SK-N-MC (cell line): ENCODE results near the gene NDUFAF8.

ENCODE experiments used
- DNase-seq: peaks from one replicate; pipeline ENCODE4 v3.0.0-alpha.2; 2011; ENCODE audit warnings: low read depth, low spot score
- H3K27ac ChIP-seq: fragments of 200-600 bp; sonication (generic); 2 replicates; pipeline ENCODE4 v1.5.1; 2016; ENCODE audit warnings: mixed run types
- H3K36me3 ChIP-seq: fragments of 200-600 bp; sonication (generic); 2 replicates; pipeline ENCODE4 v1.6.1; 2017; ENCODE audit warnings: antibody characterized with exemption, low read length, mixed read lengths; ENCODE audit not compliant: insufficient read depth
- H3K4me3 ChIP-seq: fragments of 200-600 bp; sonication (generic); 2 replicates; pipeline ENCODE4 v1.5.1; 2016
- H3K9ac ChIP-seq: fragments of 200-600 bp; sonication (generic); 2 replicates; pipeline ENCODE4 v1.8.0; 2017; ENCODE audit warnings: mixed run types, mixed read lengths; ENCODE audit not compliant: insufficient read length
- H3K9me3 ChIP-seq: fragments of 200-600 bp; sonication (generic); 2 replicates; pipeline ENCODE4 v1.6.1; 2017; ENCODE audit warnings: low read depth, mild to moderate bottlenecking, antibody characterized with exemption, low read length, moderate library complexity, mixed read lengths
- EZH2 ChIP-seq: fragments of 200-600 bp; sonication (generic); IDR thresholded peaks from one replicate; pipeline ENCODE4 v1.6.1; 2017; ENCODE audit warnings: antibody characterized with exemption
- FOXP2 ChIP-seq: optimal IDR thresholded peaks from 2 replicates; pipeline ENCODE3; 2011; ENCODE audit warnings: mild to moderate bottlenecking, moderate library complexity; ENCODE audit not compliant: insufficient read depth; ENCODE audit errors: extremely low read length, control extremely low read depth
- POLR2AphosphoS5 ChIP-seq: IDR thresholded peaks from 2 replicates; pipeline ENCODE4 v1.6.1; 2012; ENCODE audit warnings: mild to moderate bottlenecking, low read depth, low read length, borderline replicate concordance

The NDUFAF8 gene

GRCh38 chr17:81239714-81240555 is 817 bp downstream of the NDUFAF8 start:
- Histone ChIP-seq H3K9me3 (no peaks in the 10 kb centered on the region), H3K36me3 (peaks cover 4% of the 10 kb centered on the region), H3K4me3 (peak overlapping the region; percentile 96), H3K9ac (peak overlapping the region; percentile 88), H3K27ac (peak overlapping the region; percentile 33; the same call in 1 of the 2 replicates)
- DNase-seq = no peak
- TF ChIP-seq POLR2AphosphoS5 (no peak; the same call in 1 of the 2 replicates), FOXP2 (no peak), EZH2 (no peak)

GRCh38 chr17:81240761-81241160 is 1.6 kb downstream of the NDUFAF8 start:
- H3K9ac ChIP-seq = no peak overlapping the region
- peaks cover 4% of the 10 kb centered on the region for H3K36me3 ChIP-seq
- no peak overlapping the region for H3K27ac ChIP-seq
- DNase-seq = no peak
- H3K4me3 ChIP-seq = peak overlapping the region; percentile 96
- no peaks in the 10 kb centered on the region for H3K9me3 ChIP-seq
- TF ChIP-seq FOXP2 (no peak), POLR2AphosphoS5 (no peak), EZH2 (no peak)

- Histone ChIP-seq H3K27ac (no peak overlapping the region), H3K4me3 (no peak overlapping the region), H3K9me3 (no peaks in the 10 kb centered on the region), H3K9ac (no peak overlapping the region), H3K36me3 (peaks cover 4% of the 10 kb centered on the region)
- TF ChIP-seq EZH2 (no peak), POLR2AphosphoS5 (no peak), FOXP2 (no peak)
- no peak for DNase-seq
Measured at GRCh38 chr17:81241203-81241602, 2.1 kb downstream of the NDUFAF8 start.

GRCh38 chr17:81241648-81242420 is 2.7 kb downstream of the NDUFAF8 start:
- no peak overlapping the region for H3K27ac ChIP-seq
- H3K9ac ChIP-seq = no peak overlapping the region
- TF ChIP-seq POLR2AphosphoS5 (no peak; the same call in 1 of the 2 replicates), EZH2 (no peak), FOXP2 (no peak)
- H3K4me3 ChIP-seq = no peak overlapping the region
- H3K36me3 ChIP-seq = peaks cover 4% of the 10 kb centered on the region
- no peaks in the 10 kb centered on the region for H3K9me3 ChIP-seq
- DNase-seq = no peak

GRCh38 chr17:81242421-81243332 is 3.6 kb downstream of the NDUFAF8 start:
- H3K27ac ChIP-seq = no peak overlapping the region
- TF ChIP-seq POLR2AphosphoS5 (no peak), EZH2 (no peak), FOXP2 (no peak)
- no peak for DNase-seq
- peaks cover 4% of the 10 kb centered on the region for H3K36me3 ChIP-seq
- H3K4me3 ChIP-seq = no peak overlapping the region
- H3K9ac ChIP-seq = no peak overlapping the region
- H3K9me3 ChIP-seq = no peaks in the 10 kb centered on the region

GRCh38 chr17:81243333-81243664 is 4.2 kb downstream of the NDUFAF8 start:
- no peaks in the 10 kb centered on the region for H3K9me3 ChIP-seq
- H3K36me3 ChIP-seq = peaks cover 4% of the 10 kb centered on the region
- DNase-seq = no peak
- H3K4me3 ChIP-seq = no peak overlapping the region
- no peak for TF ChIP-seq POLR2AphosphoS5
- TF ChIP-seq EZH2 = no peak
- no peak for TF ChIP-seq FOXP2
- no peak overlapping the region for H3K27ac ChIP-seq
- H3K9ac ChIP-seq = no peak overlapping the region

- H3K4me3 ChIP-seq = no peak overlapping the region
- no peak for DNase-seq
- H3K9ac ChIP-seq = no peak overlapping the region
- H3K27ac ChIP-seq = peak overlapping the region; percentile 5; the same call in 1 of the 2 replicates
- no peaks in the 10 kb centered on the region for H3K9me3 ChIP-seq
- TF ChIP-seq EZH2 (no peak), POLR2AphosphoS5 (no peak; the same call in 1 of the 2 replicates), FOXP2 (no peak)
- peaks cover 4% of the 10 kb centered on the region for H3K36me3 ChIP-seq
Measured at GRCh38 chr17:81244358-81245023, 5.4 kb downstream of the NDUFAF8 start.
